ENCODE measurements around the gene TNPO3. TPM values are rescaled to one million over a fixed set of nuclear protein-coding genes. Genes with fewer than 3 reads are reported as not detected.

The TNPO3 gene
- total and polyA plus RNA-seq, 10 of the 15 experiments (the other 5 are each of a cell fraction or from before 2014, with no cell fraction given) = 17.6 to 91.8 (median 65.9) TPM

GRCh38 chr7:129006636-129007414 is 48.1 kb downstream of the TNPO3 start:
- in situ Hi-C loops (cut with MboI) = no loop called here
- Histone ChIP-seq H2AFZ (ENCODE audit: control insufficient read depth, low read depth, low read length) (no peak overlapping the region), H3K4me2 (ENCODE audit: control insufficient read depth, insufficient read depth) (no peak overlapping the region), H3K27ac (ENCODE audit: control insufficient read depth, insufficient read depth) (peak overlapping the region; percentile 2; the same call in 1 of the 2 replicates), H3K36me3 (ENCODE audit: control insufficient read depth in 2 of 2, insufficient read depth in 2 of 2, low read length in 1 of 2) (peaks cover 4 to 31% of the 10 kb centered on the region in 2 experiments), H4K20me1 (ENCODE audit: control insufficient read depth, insufficient read depth) (no peaks in the 10 kb centered on the region), H3K9me3 (replicated peaks; ENCODE audit: control insufficient read depth, insufficient read depth, low read length) (peaks cover 4% of the 10 kb centered on the region; the same call in 2 of the 3 replicates), H3K4me3 (peak overlapping the region; percentile 35; the same call in 1 of the 2 replicates), H3K27me3 (replicated peaks in 1 of 2; ENCODE audit: control insufficient read depth in 2 of 2, insufficient read depth in 2 of 2, low read length in 1 of 2) (no peaks in the 10 kb centered on the region), H3K79me2 (ENCODE audit: control insufficient read depth, insufficient read depth, low read length) (peaks cover 42% of the 10 kb centered on the region), H3K4me1 (ENCODE audit: control insufficient read depth, insufficient read depth, low read length) (peaks cover 49% of the 10 kb centered on the region), H3K9ac (ENCODE audit: control insufficient read depth, insufficient read depth, low read length) (no peak overlapping the region)
- POLR2A ChIA-PET = interaction anchor here (0.7 to 2.6 kb wide), 8 partner anchors 10 to 73 kb away, joined by 3 to 11 read pairs (median 4); partner anchors contain the start of gene TNPO3
- intact Hi-C loops (cut with micrococcal nuclease; ENCODE audit: unreplicated experiment) = loop anchor here (5.0 kb wide), 1 partner anchor 85 kb away; no protein-coding TSS in a partner anchor
- SMC1A ChIA-PET (ENCODE audit: uncharacterized antibody, unreplicated experiment) = interaction anchor here (0.8 to 6.7 kb wide), 27 partner anchors 10 to 207 kb away, joined by 3 to 71 read pairs (median 4); partner anchors contain the start of gene TNPO3
- FAIRE-seq (no peak), DNase-seq (ENCODE audit: low read depth, low spot score) (no peak), ATAC-seq (no peak)
- CTCF ChIA-PET = interaction anchor here (0.8 to 5.5 kb wide), 17 partner anchors 10 to 204 kb away, joined by 3 to 47 read pairs (median 5); no protein-coding TSS in a partner anchor
- TF ChIP-seq CBX3 (IDR thresholded peaks at IDR 0.05; ENCODE audit: borderline replicate concordance, low read depth) (no peak), NFIC (IDR thresholded peaks at IDR 0.05; ENCODE audit: low read depth, low read length) (0 out of 2 replicates have a peak, but pooled peaks have one; percentile 23)
- no TSS peak for BruUV-seq (replicated peaks)
- RAD21 ChIA-PET (ENCODE audit: unreplicated experiment) = interaction anchor here (1.0 to 5.9 kb wide), 12 partner anchors 9 to 325 kb away, joined by 3 to 65 read pairs (median 4); no protein-coding TSS in a partner anchor
- WGBS (ENCODE audit: insufficient coverage, insufficient replicate concordance, low lambda C conversion rate, missing lambda C conversion rate) = 67% methylated on average over 3 of the region's 3 CpGs

GRCh38 chr7:129005186-129005585 is 49.7 kb downstream of the TNPO3 start:
- Histone ChIP-seq H3K4me2 (ENCODE audit: control insufficient read depth, insufficient read depth) (no peak overlapping the region), H3K79me2 (ENCODE audit: control insufficient read depth, insufficient read depth, low read length) (peaks cover 32% of the 10 kb centered on the region), H3K27ac (ENCODE audit: control insufficient read depth, insufficient read depth) (no peak overlapping the region), H3K9ac (ENCODE audit: control insufficient read depth, insufficient read depth, low read length) (no peak overlapping the region), H2AFZ (ENCODE audit: control insufficient read depth, low read depth, low read length) (no peak overlapping the region), H3K27me3 (replicated peaks in 1 of 2; ENCODE audit: control insufficient read depth in 2 of 2, insufficient read depth in 2 of 2, low read length in 1 of 2) (no peaks in the 10 kb centered on the region), H3K9me3 (replicated peaks; ENCODE audit: control insufficient read depth, insufficient read depth, low read length) (peaks cover 4% of the 10 kb centered on the region; the same call in 2 of the 3 replicates), H4K20me1 (ENCODE audit: control insufficient read depth, insufficient read depth) (no peaks in the 10 kb centered on the region), H3K4me1 (ENCODE audit: control insufficient read depth, insufficient read depth, low read length) (peaks cover 43% of the 10 kb centered on the region), H3K4me3 (no peak overlapping the region), H3K36me3 (ENCODE audit: control insufficient read depth in 2 of 2, insufficient read depth in 2 of 2, low read length in 1 of 2) (peaks cover 4 to 37% of the 10 kb centered on the region in 2 experiments)
- ChIA-PET RAD21 (ENCODE audit: unreplicated experiment) (interaction anchor here (1.0 kb wide), 1 partner anchor 62 kb away, joined by 3 read pairs; no protein-coding TSS in a partner anchor), POLR2A (interaction anchor here (0.6 to 2.6 kb wide), 2 partner anchors 22 to 50 kb away, joined by 6 to 11 read pairs; partner anchors contain the start of gene TNPO3), CTCF (interaction anchor here (0.6 to 0.8 kb wide), 2 partner anchors 142 to 243 kb away, joined by 3 read pairs; no protein-coding TSS in a partner anchor), SMC1A (ENCODE audit: uncharacterized antibody, unreplicated experiment) (interaction anchor here (1.0 to 6.7 kb wide), 7 partner anchors 8 to 264 kb away, joined by 3 to 71 read pairs (median 14); partner anchors contain the start of gene TNPO3)
- FAIRE-seq = no peak
- TF ChIP-seq KDM1A (IDR thresholded peaks at IDR 0.05; ENCODE audit: borderline replicate concordance) (no peak), CHD4 (IDR thresholded peaks at IDR 0.05) (no peak), LARP7 (IDR thresholded peaks at IDR 0.05) (no peak), RFX5 (IDR thresholded peaks at IDR 0.05; ENCODE audit: low read depth, low read length) (no peak), E2F8 (IDR thresholded peaks at IDR 0.05; ENCODE audit: low read depth, partially characterized antibody) (no peak), SMAD1 (IDR thresholded peaks at IDR 0.05; ENCODE audit: low read depth, partially characterized antibody) (no peak), ESRRA (IDR thresholded peaks at IDR 0.05; ENCODE audit: low read length) (no peak)
- in situ Hi-C loops (cut with MboI) = no loop called here
- no TSS peak for BruUV-seq (replicated peaks)
- ATAC-seq = no peak
- WGBS (ENCODE audit: insufficient coverage, insufficient replicate concordance, low lambda C conversion rate, missing lambda C conversion rate) = 83% methylated on average over 4 of the region's 4 CpGs
- intact Hi-C loops (cut with micrococcal nuclease; ENCODE audit: unreplicated experiment) = loop anchor here (5.0 kb wide), 1 partner anchor 87 kb away; no protein-coding TSS in a partner anchor
- DNase-seq (ENCODE audit: low read depth, low spot score) = no peak
